ENCODE measurements around the gene ZNF709.
A peak's percentile ranks its signal among the peaks of the same experiment; 100 is the strongest.
"Not testable (repeated sequence)": the region's sequence is repeated elsewhere in the genome, so short reads cannot be mapped to it uniquely, and the experiment has no call there.

ZNF709 gene

GRCh38 chr19:12450844-12451243 lies 33.8 kb downstream of the ZNF709 start:
- no peak for FAIRE-seq

- no peak for FAIRE-seq
These were observed 35.8 kb downstream of the ZNF709 start for GRCh38 chr19:12448808-12449207.

- FAIRE-seq, result peak; percentile 58
These were observed 43.9 kb downstream of the ZNF709 start, which contains the start of gene ZNF443 for GRCh38 chr19:12440541-12441316. Gene ZNF443 (minus strand): TSS chr19:12441021. CDS start chr19:12440914, 107 bp downstream.

- FAIRE-seq, result not testable (repeated sequence)
These were observed 44.7 kb downstream of the ZNF709 start for GRCh38 chr19:12439686-12440540.

GRCh38 chr19:12430726-12431299 lies 53.8 kb downstream of the ZNF709 start:
- not testable (repeated sequence) for FAIRE-seq

GRCh38 chr19:12425888-12426274 lies 58.7 kb downstream of the ZNF709 start:
- no peak for FAIRE-seq

- FAIRE-seq, result no peak
These were observed 59.3 kb downstream of the ZNF709 start for GRCh38 chr19:12425236-12425887.

- FAIRE-seq, result not testable (repeated sequence)
These were observed 67.3 kb downstream of the ZNF709 start for GRCh38 chr19:12417273-12417672.

GRCh38 chr19:12411893-12412292 lies 72.7 kb downstream of the ZNF709 start:
- no peak for FAIRE-seq
